Activated naive CD8-positive, alpha-beta T cell treated with anti-CD3 and anti-CD28 coated beads, Interleukin-2, amount 50 U/mL, for 16 hours (primary cell): ENCODE results near the gene MAGEB5.
"Not testable (repeated sequence)": the region's sequence is repeated elsewhere in the genome, so short reads cannot be mapped to it uniquely, and the experiment has no call there.

Experiments
- DNase-seq: peaks from one replicate; pipeline ENCODE4 v3.0.0-alpha.2; 2020; ENCODE audit warnings: low read depth, low spot score

Gene MAGEB5, protein sequence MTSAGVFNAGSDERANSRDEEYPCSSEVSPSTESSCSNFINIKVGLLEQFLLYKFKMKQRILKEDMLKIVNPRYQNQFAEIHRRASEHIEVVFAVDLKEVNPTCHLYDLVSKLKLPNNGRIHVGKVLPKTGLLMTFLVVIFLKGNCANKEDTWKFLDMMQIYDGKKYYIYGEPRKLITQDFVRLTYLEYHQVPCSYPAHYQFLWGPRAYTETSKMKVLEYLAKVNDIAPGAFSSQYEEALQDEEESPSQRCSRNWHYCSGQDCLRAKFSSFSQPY

GRCh38 chrX:26215869-26216268 is at the start of gene MAGEB5:
Gene MAGEB5, plus strand, starts transcription at chrX:26216169. Its CDS starts 1,133 bp downstream, at chrX:26217302.
- no peak for DNase-seq

GRCh38 chrX:26192204-26192603 is 23.8 kb upstream of the MAGEB5 start, which contains the start of gene MAGEB6:
Gene MAGEB6, plus strand, starts transcription at chrX:26192440. Its CDS starts 1,407 bp downstream, at chrX:26193847.
- no peak for DNase-seq

DNA sequence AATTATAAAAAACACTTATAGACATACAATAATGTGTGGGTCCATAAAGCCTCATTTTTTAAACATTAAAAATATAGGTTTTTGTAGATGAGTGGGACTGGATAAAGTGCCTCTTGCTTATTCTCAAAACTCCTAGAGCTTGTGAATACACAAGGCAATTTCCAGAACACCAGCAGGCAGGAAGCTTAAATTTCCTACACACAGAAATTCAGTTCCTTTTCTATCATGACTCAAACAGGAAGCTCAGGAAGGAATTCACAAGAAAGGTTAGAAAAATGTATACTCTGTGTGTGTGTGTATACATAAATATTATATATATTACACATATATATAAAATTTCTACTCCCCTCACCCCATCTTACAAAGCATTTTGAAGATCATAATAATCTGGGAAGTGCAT is 12.4 kb upstream of the MAGEB5 start:
- no peak for DNase-seq

GRCh38 chrX:26204717-26205116 is 11.3 kb upstream of the MAGEB5 start:
- not testable (repeated sequence) for DNase-seq

- DNase-seq: no peak
Measured at GRCh38 chrX:26208012-26208411, 8.0 kb upstream of the MAGEB5 start.

GRCh38 chrX:26219351-26219750 is 3.4 kb downstream of the MAGEB5 start:
- no peak for DNase-seq

GRCh38 chrX:26234177-26234576 is 18.2 kb downstream of the MAGEB5 start:
- no peak for DNase-seq

DNA sequence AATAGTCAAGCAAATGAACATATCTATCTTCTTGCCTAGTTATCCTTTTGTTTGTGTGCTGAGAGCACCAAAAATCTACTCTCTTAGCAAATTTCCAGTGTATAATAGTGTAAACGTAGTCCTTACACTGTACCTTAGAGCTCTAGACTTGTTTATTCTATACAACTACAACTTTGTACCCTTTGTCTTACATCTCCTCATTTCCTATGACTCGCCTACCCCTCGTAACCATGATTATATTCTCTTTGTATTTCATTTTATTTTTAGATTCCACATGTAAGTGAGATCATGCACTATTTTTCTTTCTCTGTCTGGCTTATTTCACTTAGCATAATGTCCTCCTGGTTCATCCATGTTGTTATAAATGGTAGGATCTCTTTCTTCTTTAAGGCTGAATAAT is 37.6 kb downstream of the MAGEB5 start:
- no peak for DNase-seq

DNA sequence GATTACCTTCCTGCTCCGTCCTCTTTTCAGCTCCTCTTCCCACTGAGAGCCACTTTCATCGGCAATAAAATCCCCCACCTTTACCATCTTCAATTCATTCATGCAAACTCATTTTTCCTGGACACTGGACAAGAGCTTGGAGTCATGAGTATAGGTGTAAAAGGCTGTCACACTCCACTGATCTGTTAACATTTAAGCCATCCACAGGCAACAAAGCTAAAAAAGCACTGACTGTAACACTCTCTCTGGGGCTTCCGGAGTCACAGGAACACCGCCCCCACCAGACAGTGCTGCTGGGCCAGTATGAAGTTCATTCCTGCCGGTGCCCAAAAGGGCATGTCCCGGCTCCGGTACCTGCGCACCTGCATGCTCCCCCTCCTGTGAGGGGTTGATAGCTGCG is 38.5 kb downstream of the MAGEB5 start:
- DNase-seq: no peak

DNA sequence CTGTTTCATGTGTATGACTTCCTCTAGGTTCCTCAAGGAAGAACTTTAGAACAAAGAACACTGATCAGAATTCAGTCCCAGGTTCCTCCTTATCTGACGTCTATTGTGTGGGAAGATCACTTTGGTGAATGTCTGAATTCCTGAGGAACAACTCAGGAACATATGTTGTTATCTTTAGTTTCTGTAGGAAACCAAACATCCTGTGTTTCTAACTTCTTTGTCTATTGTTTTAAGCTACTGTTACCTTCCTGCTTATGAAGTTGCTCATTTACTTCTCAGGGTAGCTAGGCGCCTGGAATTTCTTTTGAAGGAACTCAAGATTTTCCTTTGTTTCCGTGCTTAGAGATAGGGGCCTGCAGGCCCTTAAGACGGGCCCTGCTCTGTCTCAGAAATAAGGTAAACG is 46.2 kb downstream of the MAGEB5 start:
- no peak for DNase-seq
